SK-N-SH (cell line): ENCODE results near the gene DYRK3. TPM values are rescaled to one million over a fixed set of nuclear protein-coding genes. Genes with fewer than 3 reads are reported as not detected.

ENCODE experiments used
- CTCF ChIA-PET: fragments of 300-600, 350-600 bp; formaldehyde crosslinking; extraction: SDS; loops from one replicate; lab custom pipeline; 2021; lab: Yijun Ruan, JAX
- POLR2A ChIA-PET: fragments of 350-600 bp; sonication (Branson Sonifier 250); formaldehyde crosslinking; extraction: SDS; loops from one replicate; lab custom pipeline; 2020; ENCODE audit warnings: antibody characterized with exemption, inconsistent platforms; lab: Yijun Ruan, JAX
- DNase-seq: peaks from one replicate; pipeline ENCODE4 v3.0.0; 2012
- H2AFZ ChIP-seq: fragments of 200-600 bp; sonication (generic); 2 replicates; pipeline ENCODE4 v1.8.1; 2016; ENCODE audit warnings: antibody characterized with exemption, mild to moderate bottlenecking, low read depth
- H3F3A ChIP-seq: fragments of 200-600 bp; sonication (generic); replicated peaks from 2 replicates; pipeline ENCODE3; 2016; ENCODE audit warnings: antibody characterized with exemption, mild to moderate bottlenecking; ENCODE audit not compliant: insufficient read depth
- H3K27ac ChIP-seq, 2 experiments: fragments of 200-500 bp in 1 of 2; fragments of 200-600 bp in 1 of 2; sonication (Bioruptor generic) in 1 of 2; sonication (generic), shearing (Covaris generic) in 1 of 2; 2 replicates each; pipeline versions ENCODE4 v1.5.1 to v1.6.1; 2014 to 2016; ENCODE audit warnings: low read depth in 2 of 2, inconsistent platforms in 1 of 2, low read length in 1 of 2, mild to moderate bottlenecking in 1 of 2, mixed read lengths in 1 of 2
- H3K27me3 ChIP-seq: fragments of 200-600 bp; sonication (generic), shearing (Covaris generic); 2 replicates; pipeline ENCODE4 v1.6.1; 2016; ENCODE audit warnings: mixed run types; ENCODE audit not compliant: insufficient read depth
- H3K36me3 ChIP-seq, 2 experiments: fragments of 200-500 bp in 1 of 2; fragments of 200-600 bp in 1 of 2; sonication (Bioruptor generic) in 1 of 2; sonication (generic) in 1 of 2; replicated peaks in 1 of 2; 2 replicates each; pipeline versions ENCODE3 to v1.5.1; 2014 to 2016; ENCODE audit warnings: low read length in 1 of 2, mild to moderate bottlenecking in 1 of 2; ENCODE audit not compliant: insufficient read depth in 2 of 2, control insufficient read depth in 1 of 2
- H3K4me1 ChIP-seq, 2 experiments: fragments of 200-500 bp in 1 of 2; fragments of 200-600 bp in 1 of 2; sonication (Bioruptor generic) in 1 of 2; sonication (generic), shearing (Covaris generic) in 1 of 2; 2 replicates each; pipeline versions ENCODE4 v1.5.1 to v1.6.1; 2014 to 2016; ENCODE audit warnings: low read depth in 1 of 2, low read length in 1 of 2, mixed run types in 1 of 2; ENCODE audit not compliant: insufficient read depth in 2 of 2, control insufficient read depth in 1 of 2
- H3K4me2 ChIP-seq: fragments of 200-600 bp; sonication (generic), shearing (Covaris generic); 2 replicates; pipeline ENCODE4 v1.6.1; 2017; ENCODE audit warnings: mixed run types
- H3K4me3 ChIP-seq, 2 experiments: fragments of 200-500 bp in 1 of 2; fragments of 200-600 bp in 1 of 2; sonication (Bioruptor generic) in 1 of 2; sonication (generic), shearing (Covaris generic) in 1 of 2; 2 replicates each; pipeline versions ENCODE4 v1.5.1 to v1.8.1; 2014 to 2016; ENCODE audit warnings: low read depth in 2 of 2, inconsistent platforms in 1 of 2, low read length in 1 of 2, mild to moderate bottlenecking in 1 of 2, mixed read lengths in 1 of 2, moderate library complexity in 1 of 2
- H3K79me2 ChIP-seq: fragments of 200-600 bp; sonication (generic); 2 replicates; pipeline ENCODE4 v1.8.1; 2017; ENCODE audit warnings: mild to moderate bottlenecking; ENCODE audit not compliant: insufficient read depth
- H3K9ac ChIP-seq: fragments of 200-600 bp; sonication (generic); 2 replicates; pipeline ENCODE4 v1.6.1; 2017; ENCODE audit warnings: mixed run types
- H3K9me2 ChIP-seq: fragments of 200-600 bp; sonication (generic); 2 replicates; pipeline ENCODE4 v1.6.1; 2017; ENCODE audit warnings: mixed run types
- H3K9me3 ChIP-seq: fragments of 200-600 bp; sonication (generic); 2 replicates; pipeline ENCODE4 v1.6.1; 2017; ENCODE audit warnings: mixed run types, mild to moderate bottlenecking, moderate library complexity
- H4K20me1 ChIP-seq: fragments of 200-600 bp; sonication (generic); 2 replicates; pipeline ENCODE4 v1.6.1; 2017; ENCODE audit warnings: mild to moderate bottlenecking, mixed run types; ENCODE audit not compliant: insufficient read depth
- CHD2 ChIP-seq: fragments of 150-350 bp; IDR thresholded peaks from 2 replicates; pipeline ENCODE4 v1.6.1; 2018; ENCODE audit warnings: low read length; ENCODE audit not compliant: partially characterized antibody
- CTCF ChIP-seq: fragments of 200-600 bp; sonication (generic); IDR thresholded peaks from 2 replicates; pipeline ENCODE4 v1.6.1; 2017; ENCODE audit warnings: antibody characterized with exemption, mild to moderate bottlenecking, moderate library complexity
- IRF3 ChIP-seq: fragments of 150-350 bp; IDR thresholded peaks from 2 replicates; pipeline ENCODE4 v1.6.1; 2016; ENCODE audit warnings: mild to moderate bottlenecking, low read depth, low read length
- POLR2AphosphoS5 ChIP-seq: IDR thresholded peaks from 2 replicates; pipeline ENCODE4 v1.6.1; 2012; ENCODE audit warnings: low read depth, low read length
- SIN3A ChIP-seq: IDR thresholded peaks from 2 replicates; pipeline ENCODE4 v1.6.1; 2012; ENCODE audit warnings: low read depth, mild to moderate bottlenecking, low read length, moderate library complexity, borderline replicate concordance
- YY1 ChIP-seq: IDR thresholded peaks from 2 replicates; pipeline ENCODE4 v1.4.0; 2012; ENCODE audit warnings: low read depth, mild to moderate bottlenecking
- ZBTB33 ChIP-seq: IDR thresholded peaks from 2 replicates; pipeline ENCODE4 v1.4.0; 2012; ENCODE audit warnings: low read depth, borderline replicate concordance
- WGBS: methylation state at CpG from one replicate; pipeline ENCODE4 v1.1.6; 2017; ENCODE audit warnings: low lambda C conversion rate; 5-methylcytosine and 5-hydroxymethylcytosine counted together
- polyA plus RNA-seq, 3 experiments: library from polyadenylated mRNA; depleted of rRNA; stranded (reverse); fragments of >200 nt; gene quantifications; 2 replicates each; pipeline ENCODE4 v1.2.3, GENCODE V29; 2012

DYRK3 gene
- polyA plus RNA-seq, 1 of the 3 experiments (the other 2 are of a cell fraction), result 3.6 TPM

GRCh38 chr1:206685334-206685768 is 50.0 kb downstream of the DYRK3 start:
- 0% methylated on average over 16 of the region's 48 CpGs for WGBS
- no peak for TF ChIP-seq IRF3
- Histone ChIP-seq H3K9ac (peak overlapping the region; percentile 84), H3K79me2 (peaks cover 48% of the 10 kb centered on the region), H3K4me2 (peak overlapping the region; percentile 94), H3K9me3 (no peaks in the 10 kb centered on the region), H2AFZ (peak overlapping the region; percentile 16; the same call in 1 of the 2 replicates), H3F3A (peaks cover 7% of the 10 kb centered on the region), H4K20me1 (peaks cover 44% of the 10 kb centered on the region), H3K9me2 (no peaks in the 10 kb centered on the region), H3K27me3 (peaks cover 4% of the 10 kb centered on the region; the same call in 1 of the 2 replicates), H3K4me3 (peak overlapping the region; percentile 87 to 90), H3K36me3 (peaks cover 0 to 7% of the 10 kb centered on the region in 2 experiments), H3K4me1 (peaks cover 31 to 37% of the 10 kb centered on the region in 2 experiments), H3K27ac (peak overlapping the region; percentile 74 to 93)
- CTCF ChIA-PET, result interaction anchor here (1.6 to 1.9 kb wide), 2 partner anchors 50 to 227 kb away, joined by 5 to 6 read pairs; partner anchors contain the start of gene DYRK3
- POLR2A ChIA-PET, result no interaction called here
- peak; percentile 86 for DNase-seq

- H3K79me2 ChIP-seq, result peaks cover 54% of the 10 kb centered on the region
- H3K4me1 ChIP-seq, result peaks cover 34 to 43% of the 10 kb centered on the region in 2 experiments
- peaks cover 50% of the 10 kb centered on the region for H4K20me1 ChIP-seq
- H3K9ac ChIP-seq, result peak overlapping the region; percentile 84
- peak overlapping the region; percentile 74 to 93 for H3K27ac ChIP-seq
- no peaks in the 10 kb centered on the region for H3K9me2 ChIP-seq
- peaks cover 0 to 7% of the 10 kb centered on the region in 2 experiments for H3K36me3 ChIP-seq
- peak; percentile 78 for DNase-seq
- CTCF ChIA-PET, result interaction anchor here (1.2 to 1.9 kb wide), 4 partner anchors 41 to 226 kb away, joined by 3 to 6 read pairs (median 4); partner anchors contain the start of gene DYRK3
- H3K4me3 ChIP-seq, result peak overlapping the region; percentile 87 to 90
- POLR2A ChIA-PET, result no interaction called here
- 5% methylated on average over 28 of the region's 48 CpGs for WGBS
- H3K27me3 ChIP-seq, result peaks cover 4% of the 10 kb centered on the region; the same call in 1 of the 2 replicates
- TF ChIP-seq POLR2AphosphoS5 (no peak), YY1 (peak; percentile 51; the same call in 1 of the 2 replicates), SIN3A (peak; percentile 62; the same call in 1 of the 2 replicates), CHD2 (peak; percentile 93), ZBTB33 (0 out of 2 replicates have a peak, but pooled peaks have one; percentile 44), CTCF (no peak)
- no peaks in the 10 kb centered on the region for H3K9me3 ChIP-seq
- peaks cover 7% of the 10 kb centered on the region for H3F3A ChIP-seq
- peak overlapping the region; percentile 94 for H3K4me2 ChIP-seq
- peak overlapping the region; percentile 16; the same call in 1 of the 2 replicates for H2AFZ ChIP-seq
These were observed 50.6 kb downstream of the DYRK3 start for GRCh38 chr1:206685769-206686477.
